PC-9 (cell line): Measurements from ENCODE around the gene SH3PXD2B.

Experiments
- EZH2 ChIP-seq: fragments of 200-600 bp; sonication (generic); IDR thresholded peaks from 2 replicates; pipeline ENCODE4 v1.8.0; 2017; ENCODE audit warnings: antibody characterized with exemption, low read depth
- TF ChIP-seq, protein P1 (sequence below): fragments of 200-600 bp; sonication (generic); conservative IDR thresholded peaks from 2 replicates; pipeline ENCODE4 v1.6.1; 2017; ENCODE audit warnings: mixed run types, antibody characterized with exemption, mild to moderate bottlenecking, moderate library complexity

DNA sequence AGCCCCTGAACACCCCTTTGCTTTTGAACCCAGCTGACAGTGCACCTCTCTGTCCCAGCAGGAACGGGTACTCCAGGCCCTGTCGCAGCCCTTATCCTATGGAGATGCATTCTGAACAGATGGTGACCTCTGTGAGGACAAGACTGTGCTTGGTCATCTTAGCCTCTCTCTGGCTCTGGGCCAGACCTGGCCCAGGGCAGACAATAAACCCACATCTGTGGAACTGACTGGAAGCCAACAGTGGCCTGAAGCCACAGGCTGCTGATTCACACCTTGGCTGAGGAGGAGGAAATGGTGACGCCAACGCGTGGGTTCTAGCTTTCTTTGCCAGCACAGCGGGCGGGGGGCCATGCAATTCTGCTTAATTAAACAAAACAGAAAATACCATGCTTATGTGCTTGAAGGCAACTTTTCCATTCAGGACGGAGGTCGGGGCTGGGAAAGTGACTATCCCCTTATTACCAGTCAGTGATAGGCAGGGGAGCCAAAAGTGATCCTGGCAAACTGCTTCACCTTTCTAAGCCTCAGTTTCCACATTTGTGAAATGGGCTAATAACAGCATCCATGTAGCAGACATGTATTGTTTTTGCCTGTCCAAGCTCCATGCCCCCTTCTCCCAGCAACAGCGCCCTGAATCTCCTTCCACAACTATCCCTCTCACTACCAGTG is 10.8 kb downstream of the SH3PXD2B start:
- TF ChIP-seq, protein P1, sequence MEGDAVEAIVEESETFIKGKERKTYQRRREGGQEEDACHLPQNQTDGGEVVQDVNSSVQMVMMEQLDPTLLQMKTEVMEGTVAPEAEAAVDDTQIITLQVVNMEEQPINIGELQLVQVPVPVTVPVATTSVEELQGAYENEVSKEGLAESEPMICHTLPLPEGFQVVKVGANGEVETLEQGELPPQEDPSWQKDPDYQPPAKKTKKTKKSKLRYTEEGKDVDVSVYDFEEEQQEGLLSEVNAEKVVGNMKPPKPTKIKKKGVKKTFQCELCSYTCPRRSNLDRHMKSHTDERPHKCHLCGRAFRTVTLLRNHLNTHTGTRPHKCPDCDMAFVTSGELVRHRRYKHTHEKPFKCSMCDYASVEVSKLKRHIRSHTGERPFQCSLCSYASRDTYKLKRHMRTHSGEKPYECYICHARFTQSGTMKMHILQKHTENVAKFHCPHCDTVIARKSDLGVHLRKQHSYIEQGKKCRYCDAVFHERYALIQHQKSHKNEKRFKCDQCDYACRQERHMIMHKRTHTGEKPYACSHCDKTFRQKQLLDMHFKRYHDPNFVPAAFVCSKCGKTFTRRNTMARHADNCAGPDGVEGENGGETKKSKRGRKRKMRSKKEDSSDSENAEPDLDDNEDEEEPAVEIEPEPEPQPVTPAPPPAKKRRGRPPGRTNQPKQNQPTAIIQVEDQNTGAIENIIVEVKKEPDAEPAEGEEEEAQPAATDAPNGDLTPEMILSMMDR, result no peak
- TF ChIP-seq EZH2, result no peak
